ENCODE results near the gene OSMR. TPM values are rescaled to one million over a fixed set of nuclear protein-coding genes. Genes with fewer than 3 reads are reported as not detected.

OSMR gene
- polyA plus RNA-seq, 1 of the 3 experiments (the other 2 are of a cell fraction), result 56.0 TPM

- Histone ChIP-seq H3K79me2 (ENCODE audit: insufficient read depth) (no peaks in the 10 kb centered on the region), H2AFZ (ENCODE audit: low read depth) (no peak overlapping the region), H3K9me3 (no peaks in the 10 kb centered on the region), H3K27ac (ENCODE audit: low read depth in 2 of 2, low read length in 1 of 2) (no peak overlapping the region), H3K9me2 (no peaks in the 10 kb centered on the region), H3K4me3 (ENCODE audit: low read depth in 2 of 2, low read length in 1 of 2) (no peak overlapping the region), H3K36me3 (replicated peaks in 1 of 2; ENCODE audit: control insufficient read depth in 1 of 2, insufficient read depth in 2 of 2, low read length in 1 of 2) (no peaks in the 10 kb centered on the region), H3K4me2 (no peak overlapping the region), H3K27me3 (ENCODE audit: insufficient read depth) (no peaks in the 10 kb centered on the region), H4K20me1 (ENCODE audit: insufficient read depth) (no peaks in the 10 kb centered on the region), H3K9ac (no peak overlapping the region), H3K4me1 (ENCODE audit: control insufficient read depth in 1 of 2, insufficient read depth in 2 of 2, low read depth in 1 of 2, low read length in 1 of 2) (peaks cover 0 to 2% of the 10 kb centered on the region in 2 experiments; a peak in 2 of 4 replicates), H3F3A (replicated peaks; ENCODE audit: insufficient read depth) (peaks cover 5% of the 10 kb centered on the region)
- ChIA-PET POLR2A (no interaction called here), CTCF (interaction anchor here (1.1 to 3.3 kb wide), 2 partner anchors 361 to 382 kb away, joined by 3 to 19 read pairs; no protein-coding TSS in a partner anchor)
- DNase-seq, result no peak
- WGBS (ENCODE audit: low lambda C conversion rate), result 98% methylated on average over 4 of the region's 4 CpGs
- TF ChIP-seq RXRA (IDR thresholded peaks at IDR 0.05; ENCODE audit: borderline replicate concordance, low read depth) (no peak), RCOR1 (IDR thresholded peaks at IDR 0.05; ENCODE audit: low read length) (no peak), FOSL2 (IDR thresholded peaks at IDR 0.05; ENCODE audit: borderline replicate concordance, low read depth) (no peak), MXI1 (IDR thresholded peaks at IDR 0.05; ENCODE audit: low read depth, low read length) (no peak), ELF1 (IDR thresholded peaks at IDR 0.05) (no peak), GATA2 (CRISPR knock-in tag; IDR thresholded peaks at IDR 0.05) (no peak), JUND (IDR thresholded peaks at IDR 0.05) (no peak), RAD21 (IDR thresholded peaks at IDR 0.05; ENCODE audit: low read length) (no peak), GABPA (IDR thresholded peaks at IDR 0.05; ENCODE audit: low read depth) (no peak), TAF1 (IDR thresholded peaks at IDR 0.05; ENCODE audit: borderline replicate concordance, low read depth, low read length) (no peak), REST (IDR thresholded peaks at IDR 0.05; ENCODE audit: low read depth, low read length) (no peak), IRF3 (IDR thresholded peaks at IDR 0.05; ENCODE audit: low read depth, low read length) (no peak), SMC3 (IDR thresholded peaks at IDR 0.05; ENCODE audit: low read depth, low read length) (no peak), NRF1 (IDR thresholded peaks at IDR 0.05; ENCODE audit: low read depth, low read length) (no peak), POLR2AphosphoS5 (IDR thresholded peaks at IDR 0.05; ENCODE audit: low read depth, low read length) (no peak)
- TF ChIP-seq, protein P1, sequence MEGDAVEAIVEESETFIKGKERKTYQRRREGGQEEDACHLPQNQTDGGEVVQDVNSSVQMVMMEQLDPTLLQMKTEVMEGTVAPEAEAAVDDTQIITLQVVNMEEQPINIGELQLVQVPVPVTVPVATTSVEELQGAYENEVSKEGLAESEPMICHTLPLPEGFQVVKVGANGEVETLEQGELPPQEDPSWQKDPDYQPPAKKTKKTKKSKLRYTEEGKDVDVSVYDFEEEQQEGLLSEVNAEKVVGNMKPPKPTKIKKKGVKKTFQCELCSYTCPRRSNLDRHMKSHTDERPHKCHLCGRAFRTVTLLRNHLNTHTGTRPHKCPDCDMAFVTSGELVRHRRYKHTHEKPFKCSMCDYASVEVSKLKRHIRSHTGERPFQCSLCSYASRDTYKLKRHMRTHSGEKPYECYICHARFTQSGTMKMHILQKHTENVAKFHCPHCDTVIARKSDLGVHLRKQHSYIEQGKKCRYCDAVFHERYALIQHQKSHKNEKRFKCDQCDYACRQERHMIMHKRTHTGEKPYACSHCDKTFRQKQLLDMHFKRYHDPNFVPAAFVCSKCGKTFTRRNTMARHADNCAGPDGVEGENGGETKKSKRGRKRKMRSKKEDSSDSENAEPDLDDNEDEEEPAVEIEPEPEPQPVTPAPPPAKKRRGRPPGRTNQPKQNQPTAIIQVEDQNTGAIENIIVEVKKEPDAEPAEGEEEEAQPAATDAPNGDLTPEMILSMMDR (IDR thresholded peaks at IDR 0.05), result no peak
- TF ChIP-seq, protein P2, sequence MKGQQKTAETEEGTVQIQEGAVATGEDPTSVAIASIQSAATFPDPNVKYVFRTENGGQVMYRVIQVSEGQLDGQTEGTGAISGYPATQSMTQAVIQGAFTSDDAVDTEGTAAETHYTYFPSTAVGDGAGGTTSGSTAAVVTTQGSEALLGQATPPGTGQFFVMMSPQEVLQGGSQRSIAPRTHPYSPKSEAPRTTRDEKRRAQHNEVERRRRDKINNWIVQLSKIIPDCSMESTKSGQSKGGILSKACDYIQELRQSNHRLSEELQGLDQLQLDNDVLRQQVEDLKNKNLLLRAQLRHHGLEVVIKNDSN (IDR thresholded peaks at IDR 0.05; ENCODE audit: borderline replicate concordance, low read depth), result no peak
These were observed 43.7 kb upstream of the OSMR start for GRCh38 chr5:38802125-38802524.

Measured in SK-N-SH (cell line).